A673 (cell line): ENCODE data around the gene INTS15. TPM values are rescaled to one million over a fixed set of nuclear protein-coding genes. Genes with fewer than 3 reads are reported as not detected.

Source experiments
- BruUV-seq: library from RNA; stranded (reverse); fragments of 400-500 nt; replicated peaks from 2 replicates; lab custom pipeline; 2021; lab: Mats Ljungman, UMichigan
- CTCF ChIA-PET: fragments of 300-600 bp; sonication (Branson Sonifier 250); formaldehyde crosslinking; loops from one replicate; lab custom pipeline; 2022; ENCODE audit warnings: antibody characterized with exemption; lab: Charles Lee
- POLR2A ChIA-PET: fragments of 300-600 bp; sonication (Branson Sonifier 250); formaldehyde crosslinking; loops from one replicate; lab custom pipeline; 2022; ENCODE audit warnings: antibody characterized with exemption; ENCODE audit not compliant: low non-redundant PET; lab: Charles Lee
- DNase-seq: peaks from one replicate; pipeline ENCODE4 v3.0.0-alpha.2; 2015; ENCODE audit warnings: low spot score
- H3K27ac ChIP-seq: fragments of 200-600 bp; sonication (generic); 2 replicates; pipeline ENCODE4 v1.5.1; 2016; ENCODE audit warnings: mixed run types, low read depth, mild to moderate bottlenecking, mixed read lengths, antibody characterized with exemption, low read length; ENCODE audit not compliant: poor library complexity, severe bottlenecking
- H3K27me3 ChIP-seq: fragments of 200-600 bp; sonication (generic); replicated peaks from 2 replicates; pipeline ENCODE4 v1.6.1; 2017; ENCODE audit warnings: mixed run types, low read depth, mild to moderate bottlenecking, mixed read lengths, antibody characterized with exemption, low read length; ENCODE audit not compliant: insufficient read depth, poor library complexity
- H3K36me3 ChIP-seq: fragments of 200-600 bp; sonication (generic); 2 replicates; pipeline ENCODE4 v1.6.1; 2016; ENCODE audit warnings: mixed run types, mild to moderate bottlenecking, mixed read lengths, antibody characterized with exemption, low read length; ENCODE audit not compliant: insufficient read depth, poor library complexity, severe bottlenecking
- H3K4me1 ChIP-seq: fragments of 200-600 bp; sonication (generic); 2 replicates; pipeline ENCODE4 v1.6.1; 2017; ENCODE audit warnings: mixed run types, mild to moderate bottlenecking, mixed read lengths, antibody characterized with exemption, low read length; ENCODE audit not compliant: insufficient read depth, poor library complexity, severe bottlenecking
- H3K4me3 ChIP-seq: fragments of 200-600 bp; sonication (generic); 2 replicates; pipeline ENCODE4 v1.5.1; 2016; ENCODE audit warnings: low read depth, mixed run types, mild to moderate bottlenecking, mixed read lengths, low read length; ENCODE audit not compliant: poor library complexity, severe bottlenecking
- H3K9me3 ChIP-seq: fragments of 200-600 bp; sonication (generic); 2 replicates; pipeline ENCODE4 v1.6.1; 2016; ENCODE audit warnings: mixed run types, low read depth, mild to moderate bottlenecking, mixed read lengths, antibody characterized with exemption, low read length; ENCODE audit not compliant: poor library complexity, severe bottlenecking
- EZH2 ChIP-seq: fragments of 200-600 bp; sonication (generic); IDR thresholded peaks from 2 replicates; pipeline ENCODE4 v1.6.1; 2017; ENCODE audit warnings: borderline replicate concordance, low read depth, mild to moderate bottlenecking, mixed read lengths, antibody characterized with exemption, low read length; ENCODE audit not compliant: poor library complexity, severe bottlenecking
- intact Hi-C: fragments of 100-400 bp; cut with micrococcal nuclease; formaldehyde crosslinking; loops from one replicate; pipeline ENCODE4 v1.10.0; 2022; ENCODE audit not compliant: unreplicated experiment
- total RNA-seq: library from RNA; stranded (reverse); gene quantifications from 2 replicates; pipeline ENCODE4 v1.2.3, GENCODE V29; 2021
- TF ChIP-seq, protein P1 (sequence below): fragments of 300-800, 200-600 bp; sonication (generic); conservative IDR thresholded peaks from 2 replicates; pipeline ENCODE4 v1.5.1; 2017; ENCODE audit warnings: low read depth, mild to moderate bottlenecking, antibody characterized with exemption, low read length, moderate library complexity, mixed read lengths

Gene INTS15
- total RNA-seq, 1 experiment from 2014 or later, result 39.7 TPM

GRCh38 chr7:6647541-6647940, 57.7 kb downstream of the INTS15 start:
- Histone ChIP-seq H3K9me3 (no peaks in the 10 kb centered on the region), H3K36me3 (peaks cover 36% of the 10 kb centered on the region), H3K4me3 (no peak overlapping the region), H3K27me3 (no peaks in the 10 kb centered on the region), H3K27ac (no peak overlapping the region), H3K4me1 (no peaks in the 10 kb centered on the region)
- intact Hi-C loops, result no loop called here
- no peak for DNase-seq
- ChIA-PET POLR2A (no interaction called here), CTCF (no interaction called here)
- TF ChIP-seq, protein P1, sequence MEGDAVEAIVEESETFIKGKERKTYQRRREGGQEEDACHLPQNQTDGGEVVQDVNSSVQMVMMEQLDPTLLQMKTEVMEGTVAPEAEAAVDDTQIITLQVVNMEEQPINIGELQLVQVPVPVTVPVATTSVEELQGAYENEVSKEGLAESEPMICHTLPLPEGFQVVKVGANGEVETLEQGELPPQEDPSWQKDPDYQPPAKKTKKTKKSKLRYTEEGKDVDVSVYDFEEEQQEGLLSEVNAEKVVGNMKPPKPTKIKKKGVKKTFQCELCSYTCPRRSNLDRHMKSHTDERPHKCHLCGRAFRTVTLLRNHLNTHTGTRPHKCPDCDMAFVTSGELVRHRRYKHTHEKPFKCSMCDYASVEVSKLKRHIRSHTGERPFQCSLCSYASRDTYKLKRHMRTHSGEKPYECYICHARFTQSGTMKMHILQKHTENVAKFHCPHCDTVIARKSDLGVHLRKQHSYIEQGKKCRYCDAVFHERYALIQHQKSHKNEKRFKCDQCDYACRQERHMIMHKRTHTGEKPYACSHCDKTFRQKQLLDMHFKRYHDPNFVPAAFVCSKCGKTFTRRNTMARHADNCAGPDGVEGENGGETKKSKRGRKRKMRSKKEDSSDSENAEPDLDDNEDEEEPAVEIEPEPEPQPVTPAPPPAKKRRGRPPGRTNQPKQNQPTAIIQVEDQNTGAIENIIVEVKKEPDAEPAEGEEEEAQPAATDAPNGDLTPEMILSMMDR, result no peak
- TF ChIP-seq EZH2, result no peak
- no TSS peak for BruUV-seq

DNA sequence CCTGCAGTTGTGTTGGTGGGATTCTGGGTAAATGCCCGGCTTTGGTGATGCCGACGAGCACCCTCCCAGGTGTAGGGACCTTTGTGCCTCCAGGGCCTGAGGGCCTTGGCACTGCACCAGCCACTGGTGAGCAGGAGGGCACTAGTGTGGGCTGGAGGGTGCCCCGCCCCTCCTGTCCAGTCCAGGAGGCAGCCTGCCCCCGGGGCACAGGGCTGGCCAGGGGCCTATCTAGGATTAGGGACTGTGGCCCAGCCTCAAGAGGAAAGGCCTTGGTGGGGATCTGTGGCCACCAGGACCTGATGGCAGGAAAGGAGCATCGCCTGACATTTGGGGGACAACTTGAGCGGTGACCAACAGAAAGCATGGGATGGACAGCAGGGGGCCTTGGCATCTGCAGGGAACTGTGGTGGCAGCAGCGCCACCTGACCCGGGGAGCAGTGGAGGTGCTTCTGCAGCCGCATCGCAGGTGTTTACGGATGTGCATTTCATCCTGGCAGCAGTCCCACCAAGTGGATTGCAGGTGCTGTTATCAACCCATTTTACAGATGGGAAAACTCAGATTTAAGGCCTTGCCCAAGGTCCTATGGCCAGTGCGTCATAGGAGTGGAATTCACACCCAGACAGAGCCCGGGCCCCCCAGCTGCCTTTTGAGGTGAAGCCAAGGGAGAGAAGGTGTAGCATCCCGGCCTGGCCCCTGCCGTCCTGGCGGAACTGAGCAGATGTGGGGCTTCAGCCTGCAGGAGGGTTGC, 58.4 kb downstream of the INTS15 start:
- DNase-seq, result no peak
- no TSS peak for BruUV-seq
- Histone ChIP-seq H3K4me3 (no peak overlapping the region), H3K27ac (no peak overlapping the region), H3K4me1 (no peaks in the 10 kb centered on the region), H3K36me3 (peaks cover 32% of the 10 kb centered on the region), H3K9me3 (no peaks in the 10 kb centered on the region), H3K27me3 (no peaks in the 10 kb centered on the region)
- ChIA-PET POLR2A (no interaction called here), CTCF (no interaction called here)
- intact Hi-C loops, result no loop called here
- TF ChIP-seq EZH2, result no peak
- TF ChIP-seq, protein P1, result no peak

GRCh38 chr7:6648815-6649104, 58.9 kb downstream of the INTS15 start:
- Histone ChIP-seq H3K9me3 (no peaks in the 10 kb centered on the region), H3K4me3 (no peak overlapping the region), H3K27me3 (no peaks in the 10 kb centered on the region), H3K27ac (no peak overlapping the region), H3K36me3 (peaks cover 26% of the 10 kb centered on the region), H3K4me1 (no peaks in the 10 kb centered on the region)
- TF ChIP-seq EZH2, result no peak
- TF ChIP-seq, protein P1, result no peak
- BruUV-seq, result no TSS peak
- POLR2A ChIA-PET, result no interaction called here
- CTCF ChIA-PET, result no interaction called here
- DNase-seq, result no peak
- intact Hi-C loops, result no loop called here
